Activated CD8-positive, alpha-beta T cell treated with anti-CD3 and anti-CD28 coated beads for 36 hours (primary cell): Measurements from ENCODE around the gene DNAAF8. TPM values are rescaled to one million over a fixed set of nuclear protein-coding genes. Genes with fewer than 3 reads are reported as not detected.

Source experiments
- ATAC-seq: fragments of 200-7000 bp; cut with Tn5 transposase; one replicate; pipeline ENCODE4 v1.10.0; 2021; ENCODE audit warnings: mild to moderate bottlenecking, moderate library complexity
- CTCF ChIA-PET: fragments of 350-600 bp; sonication (Branson Sonifier 250); formaldehyde crosslinking; loops from one replicate; lab custom pipeline; 2021; ENCODE audit warnings: antibody characterized with exemption; lab: Charles Lee
- POLR2A ChIA-PET: fragments of 350-600 bp; sonication (Branson Sonifier 250); formaldehyde crosslinking; loops from one replicate; lab custom pipeline; 2021; ENCODE audit warnings: antibody characterized with exemption; lab: Charles Lee
- DNase-seq: peaks from one replicate; pipeline ENCODE4 v3.0.0-alpha.2; 2020
- H3K27ac Mint-ChIP-seq: one replicate; pipeline ENCODE4 v1.8.0; 2021; ENCODE audit warnings: mild to moderate bottlenecking, mixed read lengths
- H3K27me3 Mint-ChIP-seq: one replicate; pipeline ENCODE4 v1.8.0; 2021; ENCODE audit warnings: mixed read lengths
- H3K36me3 Mint-ChIP-seq: one replicate; pipeline ENCODE4 v1.8.0; 2021; ENCODE audit warnings: low read depth, mixed read lengths
- H3K4me1 Mint-ChIP-seq: one replicate; pipeline ENCODE4 v1.8.0; 2021; ENCODE audit warnings: low read depth, mixed read lengths
- H3K4me3 Mint-ChIP-seq: one replicate; pipeline ENCODE4 v1.8.0; 2021; ENCODE audit warnings: mild to moderate bottlenecking, moderate library complexity, mixed read lengths
- H3K9me3 Mint-ChIP-seq: one replicate; pipeline ENCODE4 v1.8.0; 2021; ENCODE audit warnings: mixed read lengths
- intact Hi-C: fragments of 100-400 bp; cut with micrococcal nuclease; formaldehyde crosslinking; loops from one replicate; pipeline ENCODE4 v1.10.0; 2022
- total RNA-seq, 2 experiments: library from RNA; stranded (reverse); gene quantifications; one replicate each; pipeline ENCODE4 v1.2.3, GENCODE V29; 2021
- TF ChIP-seq, protein P1 (sequence below): fragments of 200-600 bp; IDR thresholded peaks from one replicate; pipeline ENCODE4 v1.8.0; 2022; ENCODE audit warnings: antibody characterized with exemption, mild to moderate bottlenecking

Gene DNAAF8
- total RNA-seq, 2 experiments from 2014 or later = 0.18 to 0.38 TPM

DNA sequence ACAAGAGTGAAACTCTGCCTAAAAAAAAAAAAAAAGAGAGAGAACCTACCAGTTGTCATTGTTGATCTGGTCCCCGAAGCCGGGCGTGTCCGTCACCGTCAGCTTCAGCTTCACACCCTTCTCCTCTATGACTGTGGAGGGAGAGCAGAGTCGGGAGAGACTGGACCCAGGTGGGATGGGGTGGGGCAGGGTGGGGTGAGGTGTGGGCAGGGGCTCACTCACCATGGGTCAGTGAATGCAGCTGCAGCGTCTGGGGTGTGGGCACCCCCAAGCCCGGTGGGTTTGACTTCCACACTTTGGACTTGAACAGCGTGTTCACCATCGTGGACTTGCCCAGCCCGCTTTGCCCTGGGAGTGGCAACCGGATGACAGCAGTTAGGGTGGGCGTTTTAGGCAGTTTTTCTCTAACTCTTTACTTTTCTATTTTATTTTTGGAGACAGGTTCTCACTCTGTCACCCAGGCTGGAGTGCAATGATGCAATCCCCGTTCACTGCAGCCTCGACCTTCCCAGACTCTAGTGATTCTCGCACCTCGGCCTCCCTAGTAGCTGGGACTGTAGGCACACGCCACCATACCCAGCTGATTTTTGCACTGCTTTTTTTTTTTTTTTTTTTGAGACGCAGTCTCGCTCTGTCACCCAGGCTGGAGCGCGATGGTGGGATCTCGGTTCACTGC, 51.6 kb downstream of the DNAAF8 start:
- ATAC-seq = no peak
- Mint-ChIP-seq H3K4me1 (no peaks in the 10 kb centered on the region), H3K27me3 (no peaks in the 10 kb centered on the region), H3K27ac (no peak overlapping the region), H3K9me3 (no peaks in the 10 kb centered on the region), H3K36me3 (no peaks in the 10 kb centered on the region), H3K4me3 (no peak overlapping the region)
- TF ChIP-seq, protein P1, sequence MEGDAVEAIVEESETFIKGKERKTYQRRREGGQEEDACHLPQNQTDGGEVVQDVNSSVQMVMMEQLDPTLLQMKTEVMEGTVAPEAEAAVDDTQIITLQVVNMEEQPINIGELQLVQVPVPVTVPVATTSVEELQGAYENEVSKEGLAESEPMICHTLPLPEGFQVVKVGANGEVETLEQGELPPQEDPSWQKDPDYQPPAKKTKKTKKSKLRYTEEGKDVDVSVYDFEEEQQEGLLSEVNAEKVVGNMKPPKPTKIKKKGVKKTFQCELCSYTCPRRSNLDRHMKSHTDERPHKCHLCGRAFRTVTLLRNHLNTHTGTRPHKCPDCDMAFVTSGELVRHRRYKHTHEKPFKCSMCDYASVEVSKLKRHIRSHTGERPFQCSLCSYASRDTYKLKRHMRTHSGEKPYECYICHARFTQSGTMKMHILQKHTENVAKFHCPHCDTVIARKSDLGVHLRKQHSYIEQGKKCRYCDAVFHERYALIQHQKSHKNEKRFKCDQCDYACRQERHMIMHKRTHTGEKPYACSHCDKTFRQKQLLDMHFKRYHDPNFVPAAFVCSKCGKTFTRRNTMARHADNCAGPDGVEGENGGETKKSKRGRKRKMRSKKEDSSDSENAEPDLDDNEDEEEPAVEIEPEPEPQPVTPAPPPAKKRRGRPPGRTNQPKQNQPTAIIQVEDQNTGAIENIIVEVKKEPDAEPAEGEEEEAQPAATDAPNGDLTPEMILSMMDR = no peak
- POLR2A ChIA-PET = interaction anchor here (0.7 to 1.7 kb wide), 2 partner anchors 17 to 33 kb away, joined by 3 to 4 read pairs; no protein-coding TSS in a partner anchor
- intact Hi-C loops = no loop called here
- CTCF ChIA-PET = no interaction called here
- DNase-seq = no peak

DNA sequence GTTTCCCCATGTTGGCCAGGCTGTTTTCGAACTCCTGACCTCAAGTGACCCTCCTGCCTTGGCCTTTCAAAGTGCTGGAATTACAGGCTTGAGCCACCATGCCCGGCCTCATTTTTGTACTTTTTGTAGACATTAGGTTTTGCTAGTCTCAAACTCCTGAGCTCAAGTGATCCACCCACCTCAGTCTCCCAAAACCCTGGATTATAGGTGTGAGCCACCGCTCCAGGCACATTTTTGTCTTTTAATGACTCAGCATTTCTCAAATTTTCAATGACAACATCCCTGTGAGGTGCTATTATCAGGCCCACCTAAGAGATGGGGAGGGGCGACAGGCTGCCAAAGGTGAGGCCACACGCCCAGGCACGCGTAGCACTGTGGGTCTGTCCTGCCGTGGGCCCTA, 52.7 kb downstream of the DNAAF8 start:
- intact Hi-C loops = no loop called here
- CTCF ChIA-PET = no interaction called here
- ATAC-seq = no peak

DNA sequence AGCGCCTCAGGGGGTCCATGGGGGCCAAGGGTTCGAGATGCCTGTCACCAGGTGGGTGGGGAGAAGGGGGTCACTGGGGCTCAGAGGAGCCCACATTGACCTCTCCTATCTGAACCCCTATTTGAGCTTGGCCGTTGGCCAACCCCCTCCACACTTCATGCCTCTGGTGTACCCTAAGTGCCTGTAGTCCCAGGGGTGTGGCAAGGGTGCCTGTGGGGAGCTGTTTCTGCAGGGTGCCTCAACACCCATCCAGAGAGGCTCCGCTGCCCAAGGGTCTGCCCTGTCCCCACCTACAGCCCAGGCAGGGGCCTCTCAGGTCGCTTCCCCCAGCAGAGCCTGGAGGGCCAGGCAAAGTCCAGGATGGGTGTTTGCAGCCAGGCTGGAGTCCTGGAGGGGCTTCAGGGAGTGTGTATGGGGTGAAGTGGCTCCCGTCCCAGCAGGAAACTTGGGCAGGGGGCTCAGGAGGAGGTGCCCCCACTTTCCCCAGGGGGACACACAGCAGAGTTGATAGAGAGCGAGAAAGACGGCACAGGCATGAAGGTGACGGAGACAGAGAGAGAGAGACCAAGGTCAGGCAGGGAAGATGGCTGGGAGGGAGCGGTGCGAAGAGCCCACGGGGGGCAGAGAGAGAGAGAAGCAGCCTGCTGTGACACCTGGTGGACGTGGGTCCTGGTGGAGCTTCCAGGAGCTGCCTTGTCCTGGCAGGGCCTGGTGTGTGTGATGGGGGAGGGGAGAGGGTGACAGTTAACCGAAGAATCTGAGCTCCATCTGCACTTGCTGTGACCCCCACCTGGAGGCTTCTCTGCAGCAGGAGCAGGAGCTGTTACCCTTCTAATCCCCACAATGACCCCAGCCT, 53.5 kb downstream of the DNAAF8 start, which contains the start of gene SEPTIN12:
Gene SEPTIN12 (minus strand): TSS at position 719 of the 856 bp plus-strand sequence. CDS start 700 bp downstream, at position 19.
- TF ChIP-seq, protein P1 = no peak
- ChIA-PET POLR2A (interaction anchor here (1.6 to 1.7 kb wide), 2 partner anchors 17 to 19 kb away, joined by 4 read pairs; no protein-coding TSS in a partner anchor), CTCF (interaction anchor here (1.1 kb wide), 1 partner anchor 78 kb away, joined by 3 read pairs; no protein-coding TSS in a partner anchor)
- no peak within 1 kb of the TSS for H3K4me3 Mint-ChIP-seq
- intact Hi-C loops = no loop called here
- ATAC-seq (no peak), DNase-seq (no peak)
- no peaks in the 10 kb centered on the region for H3K27me3 Mint-ChIP-seq
- H3K27ac Mint-ChIP-seq = no peak within 1 kb of the TSS
- H3K4me1 Mint-ChIP-seq = no peaks in the 10 kb centered on the region
- H3K9me3 Mint-ChIP-seq = no peaks in the 10 kb centered on the region
- no peaks in the 10 kb centered on the region for H3K36me3 Mint-ChIP-seq

More for the DNA sequence above, 52.7 kb downstream of the DNAAF8 start:
- Mint-ChIP-seq H3K4me1 (no peaks in the 10 kb centered on the region), H3K27me3 (no peaks in the 10 kb centered on the region), H3K9me3 (no peaks in the 10 kb centered on the region), H3K4me3 (no peak overlapping the region), H3K36me3 (no peaks in the 10 kb centered on the region), H3K27ac (no peak overlapping the region)
- TF ChIP-seq, protein P1 = no peak
- POLR2A ChIA-PET = interaction anchor here (1.7 kb wide), 1 partner anchor 18 kb away, joined by 4 read pairs; no protein-coding TSS in a partner anchor
- DNase-seq = no peak

DNA sequence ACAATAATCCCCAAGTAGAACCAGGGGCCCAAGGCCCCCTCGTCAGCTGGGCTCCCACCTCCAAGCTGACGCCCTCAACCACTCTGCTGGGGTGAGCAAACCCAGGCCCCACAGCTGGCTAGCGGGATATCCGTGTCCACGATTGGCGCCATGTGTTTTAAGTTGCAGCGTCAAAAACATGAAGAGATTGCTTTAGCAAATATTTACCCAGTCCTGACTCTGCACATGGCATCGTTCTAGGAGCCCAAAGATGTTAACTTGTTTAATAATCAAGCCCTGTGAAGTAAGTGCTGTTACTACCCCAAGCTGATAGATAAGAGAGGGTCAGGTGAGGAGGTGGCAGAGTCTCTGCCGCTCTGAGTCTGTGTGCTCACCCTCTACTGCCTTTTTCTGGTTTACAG, 54.2 kb downstream of the DNAAF8 start:
- H3K4me3 Mint-ChIP-seq = no peak overlapping the region

More for the DNA sequence above, 54.2 kb downstream of the DNAAF8 start:
- Mint-ChIP-seq H3K36me3 (no peaks in the 10 kb centered on the region), H3K9me3 (no peaks in the 10 kb centered on the region), H3K27ac (no peak overlapping the region), H3K4me1 (no peaks in the 10 kb centered on the region), H3K27me3 (no peaks in the 10 kb centered on the region)
- CTCF ChIA-PET = interaction anchor here (1.1 kb wide), 1 partner anchor 78 kb away, joined by 3 read pairs; no protein-coding TSS in a partner anchor
- intact Hi-C loops = no loop called here
- no peak for DNase-seq
- POLR2A ChIA-PET = interaction anchor here (1.6 kb wide), 1 partner anchor 17 kb away, joined by 4 read pairs; no protein-coding TSS in a partner anchor
- TF ChIP-seq, protein P1 = no peak
- no peak for ATAC-seq
